Upper lobe of left lung (tissue), 4 donors: Measurements from ENCODE around the gene ELANE.
"Not testable (repeated sequence)": the region's sequence is repeated elsewhere in the genome, so short reads cannot be mapped to it uniquely, and the experiment has no call there.

Source experiments
- POLR2A ChIP-seq, 4 donors: fragments of 450-650 bp; IDR thresholded peaks; one replicate each; pipeline ENCODE4 v1.5.1; 2016 to 2017; ENCODE audit warnings: antibody characterized with exemption in 4 of 4, mild to moderate bottlenecking in 2 of 4
- POLR2AphosphoS5 ChIP-seq, 2 donors: sonication (generic); formaldehyde crosslinking; IDR thresholded peaks; one replicate each; pipeline ENCODE4 v1.5.1; 2017; ENCODE audit warnings: antibody characterized with exemption in 2 of 2
- TF ChIP-seq, protein P1 (sequence below), 6 experiments: fragments of 450-650 bp in 4 of 6; fragments of 200-600 bp in 2 of 6; sonication (generic) in 2 of 6; IDR thresholded peaks; one replicate each; pipeline ENCODE4 v1.5.1; 2016 to 2019; ENCODE audit warnings: antibody characterized with exemption in 6 of 6

DNA sequence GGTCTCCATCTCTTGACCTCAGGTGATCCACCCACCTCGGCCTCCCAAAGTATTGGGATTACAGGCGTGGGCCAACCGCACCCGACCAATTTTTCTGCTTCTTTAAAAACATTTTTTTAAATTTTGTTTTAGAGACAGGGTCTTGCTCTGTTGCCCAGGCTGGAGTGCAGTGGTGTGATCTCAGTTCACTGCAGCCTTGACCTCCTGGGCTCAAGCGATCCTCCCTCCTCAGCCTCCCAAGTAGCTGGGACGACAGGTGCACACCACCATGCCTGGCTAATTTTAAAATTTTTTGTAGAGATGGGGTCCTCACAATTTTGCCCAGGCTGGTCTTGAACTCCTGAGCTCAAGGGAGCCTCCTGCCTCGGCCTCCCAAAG, 9.3 kb upstream of the ELANE start:
- not testable (repeated sequence) for TF ChIP-seq POLR2AphosphoS5, POLR2A (IDR thresholded peaks at IDR 0.05)
- TF ChIP-seq, protein P1, sequence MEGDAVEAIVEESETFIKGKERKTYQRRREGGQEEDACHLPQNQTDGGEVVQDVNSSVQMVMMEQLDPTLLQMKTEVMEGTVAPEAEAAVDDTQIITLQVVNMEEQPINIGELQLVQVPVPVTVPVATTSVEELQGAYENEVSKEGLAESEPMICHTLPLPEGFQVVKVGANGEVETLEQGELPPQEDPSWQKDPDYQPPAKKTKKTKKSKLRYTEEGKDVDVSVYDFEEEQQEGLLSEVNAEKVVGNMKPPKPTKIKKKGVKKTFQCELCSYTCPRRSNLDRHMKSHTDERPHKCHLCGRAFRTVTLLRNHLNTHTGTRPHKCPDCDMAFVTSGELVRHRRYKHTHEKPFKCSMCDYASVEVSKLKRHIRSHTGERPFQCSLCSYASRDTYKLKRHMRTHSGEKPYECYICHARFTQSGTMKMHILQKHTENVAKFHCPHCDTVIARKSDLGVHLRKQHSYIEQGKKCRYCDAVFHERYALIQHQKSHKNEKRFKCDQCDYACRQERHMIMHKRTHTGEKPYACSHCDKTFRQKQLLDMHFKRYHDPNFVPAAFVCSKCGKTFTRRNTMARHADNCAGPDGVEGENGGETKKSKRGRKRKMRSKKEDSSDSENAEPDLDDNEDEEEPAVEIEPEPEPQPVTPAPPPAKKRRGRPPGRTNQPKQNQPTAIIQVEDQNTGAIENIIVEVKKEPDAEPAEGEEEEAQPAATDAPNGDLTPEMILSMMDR (IDR thresholded peaks at IDR 0.05) = not testable (repeated sequence)
